NT2/D1 (cell line): ENCODE results near the gene PTPRK.

Experiments used
- DNase-seq: peaks from one replicate; pipeline ENCODE4 v3.0.0-alpha.2; 2011; ENCODE audit warnings: low read depth, low spot score
- H3K27me3 ChIP-seq: 2 replicates; pipeline ENCODE4 v1.6.0; 2011; ENCODE audit warnings: mild to moderate bottlenecking; ENCODE audit not compliant: insufficient read length, insufficient read depth
- H3K36me3 ChIP-seq: 2 replicates; pipeline ENCODE4 v1.6.1; 2011; ENCODE audit warnings: mild to moderate bottlenecking, low read length, mixed read lengths; ENCODE audit not compliant: insufficient read depth, insufficient read length
- H3K4me1 ChIP-seq: 2 replicates; pipeline ENCODE4 v1.5.1; 2011; ENCODE audit not compliant: insufficient read depth, insufficient read length
- H3K4me3 ChIP-seq: 2 replicates; pipeline ENCODE4 v1.5.1; 2011; ENCODE audit warnings: low read depth; ENCODE audit not compliant: insufficient read length
- H3K9ac ChIP-seq: 2 replicates; pipeline ENCODE4 v1.6.0; 2011; ENCODE audit warnings: low read depth; ENCODE audit not compliant: insufficient read length
- H3K9me3 ChIP-seq: 2 replicates; pipeline ENCODE4 v1.5.1; 2011; ENCODE audit warnings: mild to moderate bottlenecking, low read length; ENCODE audit not compliant: insufficient read depth
- SUZ12 ChIP-seq: IDR thresholded peaks from 2 replicates; pipeline ENCODE4 v1.6.1; 2011; ENCODE audit not compliant: insufficient read length, insufficient read depth; ENCODE audit errors: extremely low read depth
- YY1 ChIP-seq: IDR thresholded peaks from 2 replicates; pipeline ENCODE4 v1.6.1; 2011; ENCODE audit not compliant: insufficient read length, insufficient read depth
- ZNF274 ChIP-seq: IDR thresholded peaks from 2 replicates; pipeline ENCODE4 v1.6.1; 2011; ENCODE audit warnings: mild to moderate bottlenecking, low read depth, low read length

Gene PTPRK

DNA sequence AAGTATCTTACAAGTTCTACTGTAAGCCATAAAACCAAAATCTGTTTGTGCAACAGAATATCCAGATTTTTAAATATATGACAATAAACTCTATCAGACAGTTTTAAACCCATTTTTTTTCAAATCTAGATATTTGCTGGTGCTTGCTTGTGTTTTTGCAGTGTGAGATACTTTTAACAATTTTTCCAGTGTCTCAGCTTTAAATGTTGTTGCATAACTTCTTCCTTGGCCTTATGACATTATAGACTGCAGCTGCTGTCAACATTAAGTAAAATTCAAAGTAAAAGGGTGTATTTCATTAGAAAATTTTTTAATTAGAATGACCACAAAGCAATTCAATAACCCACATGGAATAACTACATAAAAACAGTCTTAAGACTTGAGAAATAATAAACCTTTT, 139.5 kb downstream of the PTPRK start:
- H3K4me1 ChIP-seq = no peaks in the 10 kb centered on the region
- DNase-seq = no peak
- H3K9ac ChIP-seq = no peak overlapping the region
- no peak overlapping the region for H3K4me3 ChIP-seq
- no peak for TF ChIP-seq SUZ12
- TF ChIP-seq ZNF274 = no peak
- H3K36me3 ChIP-seq = no peaks in the 10 kb centered on the region
- H3K9me3 ChIP-seq = peaks cover 9% of the 10 kb centered on the region; the same call in 1 of the 2 replicates
- H3K27me3 ChIP-seq = no peaks in the 10 kb centered on the region

DNA sequence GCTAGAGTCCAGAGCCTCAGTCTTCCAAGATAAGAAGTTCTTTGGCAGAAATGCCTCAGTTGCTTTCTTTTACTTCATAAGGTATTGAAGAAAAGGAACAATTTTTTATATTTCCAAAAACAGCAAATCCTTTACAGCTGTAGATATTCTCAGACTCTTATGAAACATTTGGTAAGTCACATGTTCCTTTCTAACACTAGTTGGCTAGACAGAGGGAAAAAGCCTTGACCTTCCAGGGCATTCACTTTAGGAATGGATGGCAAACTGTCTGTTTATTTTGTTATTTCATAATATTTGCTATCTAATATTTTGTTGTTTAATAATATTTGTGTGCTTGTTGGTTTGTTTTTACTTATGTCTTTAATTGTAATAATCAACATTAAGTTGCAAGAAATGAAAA, 140.8 kb downstream of the PTPRK start:
- Histone ChIP-seq H3K9ac (no peak overlapping the region), H3K9me3 (peaks cover 11% of the 10 kb centered on the region; the same call in 1 of the 2 replicates), H3K4me1 (no peaks in the 10 kb centered on the region), H3K36me3 (no peaks in the 10 kb centered on the region), H3K4me3 (no peak overlapping the region), H3K27me3 (no peaks in the 10 kb centered on the region)
- no peak for DNase-seq
- TF ChIP-seq SUZ12 (no peak), YY1 (no peak), ZNF274 (no peak)

DNA sequence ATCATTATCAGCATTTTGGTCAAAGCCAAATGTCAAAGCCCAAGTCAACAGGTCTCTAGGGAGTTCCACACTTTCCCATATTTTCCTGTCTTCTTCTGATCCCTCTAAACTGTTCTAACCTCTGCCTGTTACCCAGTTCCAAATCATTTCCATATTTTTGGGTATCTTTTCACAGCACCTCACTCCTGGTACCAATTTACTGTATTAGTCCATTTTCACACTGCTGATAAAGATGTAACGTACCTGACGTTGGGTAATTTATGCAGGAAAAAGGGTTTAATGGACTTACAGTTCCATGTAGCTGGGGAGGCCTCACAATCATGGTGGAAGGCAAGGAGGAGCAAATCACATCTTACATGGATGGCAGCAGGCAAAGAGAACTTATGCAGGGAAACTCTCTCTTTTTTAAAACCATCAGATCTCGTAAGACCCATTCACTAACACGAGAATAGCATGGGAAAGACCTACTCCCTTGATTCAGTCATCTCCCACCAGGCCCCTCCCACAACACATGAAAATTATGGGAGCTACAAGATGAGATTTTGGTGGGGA, 143.4 kb downstream of the PTPRK start:
- TF ChIP-seq YY1 (no peak), ZNF274 (no peak), SUZ12 (no peak)
- Histone ChIP-seq H3K36me3 (no peaks in the 10 kb centered on the region), H3K9me3 (peaks cover 11% of the 10 kb centered on the region; the same call in 1 of the 2 replicates), H3K9ac (no peak overlapping the region), H3K4me3 (no peak overlapping the region), H3K4me1 (no peaks in the 10 kb centered on the region), H3K27me3 (no peaks in the 10 kb centered on the region)
- DNase-seq = no peak

DNA sequence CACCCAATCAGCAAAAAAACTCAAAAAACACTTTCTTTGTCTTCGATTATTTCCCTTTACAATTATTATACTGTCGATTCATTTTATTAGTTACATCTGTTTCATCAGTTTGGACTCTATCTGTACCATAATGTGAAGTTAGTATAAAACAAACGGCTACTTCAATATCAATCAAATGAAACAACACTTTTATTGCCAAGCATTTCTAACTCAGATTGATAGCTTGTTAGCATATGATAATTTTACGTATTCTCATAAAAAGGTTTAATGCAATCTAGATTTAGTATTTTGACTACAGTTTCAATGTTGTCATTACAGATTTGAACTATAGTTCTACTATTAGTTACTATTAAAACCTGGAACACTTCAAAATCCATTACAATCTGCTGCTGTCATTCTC, 149.3 kb downstream of the PTPRK start:
- no peak for TF ChIP-seq ZNF274
- TF ChIP-seq YY1 = no peak
- TF ChIP-seq SUZ12 = no peak
- H3K9ac ChIP-seq = no peak overlapping the region
- H3K36me3 ChIP-seq = no peaks in the 10 kb centered on the region
- no peak for DNase-seq
- H3K9me3 ChIP-seq = peaks cover 5% of the 10 kb centered on the region; the same call in 1 of the 2 replicates
- no peak overlapping the region for H3K4me3 ChIP-seq
- H3K27me3 ChIP-seq = no peaks in the 10 kb centered on the region
- H3K4me1 ChIP-seq = no peaks in the 10 kb centered on the region

DNA sequence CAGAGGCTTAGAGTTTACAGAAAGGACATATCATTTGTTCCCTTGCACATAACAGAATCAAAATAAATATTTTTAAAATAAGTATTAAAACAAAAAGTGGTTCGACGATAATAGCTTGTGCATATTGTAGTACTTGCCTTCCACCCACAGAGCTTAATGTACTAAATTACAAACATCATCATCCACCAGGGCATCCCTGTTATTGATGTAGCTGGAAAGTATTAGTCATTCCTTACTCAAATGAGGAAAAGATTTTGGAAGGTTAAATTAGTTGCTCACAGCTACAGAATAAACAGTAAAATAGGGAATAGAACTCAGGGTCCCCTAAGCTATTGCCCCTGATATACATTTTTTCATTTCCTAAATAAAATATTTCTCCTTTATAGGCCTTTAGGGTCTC, 150.3 kb downstream of the PTPRK start:
- Histone ChIP-seq H3K27me3 (no peaks in the 10 kb centered on the region), H3K9me3 (no peaks in the 10 kb centered on the region), H3K4me3 (no peak overlapping the region), H3K9ac (no peak overlapping the region), H3K36me3 (no peaks in the 10 kb centered on the region), H3K4me1 (no peaks in the 10 kb centered on the region)
- no peak for TF ChIP-seq ZNF274
- TF ChIP-seq SUZ12 = no peak
- no peak for TF ChIP-seq YY1
- DNase-seq = no peak

DNA sequence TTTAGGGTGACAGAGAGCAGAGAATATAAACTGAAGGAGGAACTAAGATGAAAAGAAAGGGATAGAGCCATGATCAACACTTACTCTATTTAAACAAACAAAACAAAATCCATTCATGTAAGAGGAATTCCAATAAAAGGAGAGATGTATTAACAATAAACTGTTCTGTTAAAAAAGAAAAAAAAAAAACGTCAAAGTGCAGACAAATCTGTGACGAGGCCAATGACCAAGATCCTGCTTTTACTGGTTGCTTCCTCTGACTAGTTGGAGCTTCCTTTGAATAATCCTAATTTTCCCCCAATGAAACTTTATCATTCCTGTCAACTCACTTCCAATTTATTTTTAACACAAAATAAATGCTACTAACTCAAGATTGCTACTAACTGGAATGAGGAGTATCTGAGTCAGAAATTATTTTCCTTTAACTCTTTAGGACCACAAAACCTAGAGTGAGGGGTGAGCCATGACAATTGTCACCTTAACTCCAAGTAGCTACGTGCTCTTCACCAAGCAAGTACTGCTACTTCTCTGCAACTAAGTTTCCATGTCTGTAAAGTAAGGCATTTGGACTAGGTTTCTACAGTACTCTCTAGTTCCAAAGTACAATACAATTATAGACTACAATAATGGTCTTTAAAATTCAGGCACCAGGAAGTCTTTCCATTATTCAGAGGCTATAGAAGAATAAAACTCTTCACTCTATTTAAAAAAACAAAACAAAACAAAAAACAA, 152.0 kb downstream of the PTPRK start:
- DNase-seq = no peak
- no peak for TF ChIP-seq YY1
- no peak for TF ChIP-seq ZNF274
- TF ChIP-seq SUZ12 = no peak
- Histone ChIP-seq H3K9ac (no peak overlapping the region), H3K27me3 (no peaks in the 10 kb centered on the region), H3K9me3 (no peaks in the 10 kb centered on the region), H3K36me3 (no peaks in the 10 kb centered on the region), H3K4me3 (no peak overlapping the region), H3K4me1 (no peaks in the 10 kb centered on the region)

DNA sequence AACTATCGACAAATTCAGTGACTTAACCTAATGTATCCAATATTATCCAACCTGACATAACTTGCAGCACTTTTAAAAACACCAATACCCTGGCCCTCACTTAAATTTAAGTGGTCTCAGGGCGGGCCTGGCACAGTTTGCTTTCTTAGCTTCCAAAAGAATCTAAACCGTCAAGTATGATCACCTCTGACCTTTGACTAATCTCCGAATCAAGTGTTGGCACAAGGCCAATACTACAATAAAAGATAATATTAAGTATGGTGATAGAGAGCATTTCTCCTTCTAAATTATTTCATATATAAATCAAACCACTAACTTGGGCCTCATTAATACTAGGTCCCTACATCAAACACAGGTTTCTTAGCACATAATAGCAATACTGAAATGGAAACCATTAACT, 153.0 kb downstream of the PTPRK start:
- no peaks in the 10 kb centered on the region for H3K36me3 ChIP-seq
- no peak overlapping the region for H3K4me3 ChIP-seq
- H3K9ac ChIP-seq = no peak overlapping the region
- TF ChIP-seq ZNF274 = no peak
- TF ChIP-seq SUZ12 = no peak
- TF ChIP-seq YY1 = no peak
- no peaks in the 10 kb centered on the region for H3K9me3 ChIP-seq
- H3K27me3 ChIP-seq = no peaks in the 10 kb centered on the region
- no peak for DNase-seq
- H3K4me1 ChIP-seq = no peaks in the 10 kb centered on the region
